ENCODE results near the gene ADCYAP1. TPM values are rescaled to one million over a fixed set of nuclear protein-coding genes. Genes with fewer than 3 reads are reported as not detected.
A peak's percentile ranks its signal among the peaks of the same experiment; 100 is the strongest.

Gene ADCYAP1
- polyA plus RNA-seq, 1 of the 3 experiments (the other 2 are of a cell fraction): not detected

- TF ChIP-seq USF1 (IDR thresholded peaks at IDR 0.05; ENCODE audit: borderline replicate concordance, low read depth) (no peak), MEF2A (IDR thresholded peaks at IDR 0.05; ENCODE audit: borderline replicate concordance, low read depth) (no peak), CHD2 (IDR thresholded peaks at IDR 0.05; ENCODE audit: low read length, partially characterized antibody) (no peak)
Observed at GRCh38 chr18:905307-905947, 756 bp downstream of the ADCYAP1 start (continued).

- no peaks in the 10 kb centered on the region for H3F3A ChIP-seq (replicated peaks; ENCODE audit: insufficient read depth)
- no peaks in the 10 kb centered on the region for H4K20me1 ChIP-seq (ENCODE audit: insufficient read depth)
- no peaks in the 10 kb centered on the region for H3K4me1 ChIP-seq (ENCODE audit: control insufficient read depth in 1 of 2, insufficient read depth in 2 of 2, low read depth in 1 of 2, low read length in 1 of 2)
- H3K9me3 ChIP-seq: no peaks in the 10 kb centered on the region
- POLR2A ChIA-PET: no interaction called here
- CTCF ChIA-PET: no interaction called here
- DNase-seq: peak; percentile 27
- H3K4me2 ChIP-seq: no peak overlapping the region
- H3K79me2 ChIP-seq (ENCODE audit: insufficient read depth): no peaks in the 10 kb centered on the region
- H3K27me3 ChIP-seq (ENCODE audit: insufficient read depth): peaks cover 81% of the 10 kb centered on the region
- no peak overlapping the region for H3K27ac ChIP-seq (ENCODE audit: low read depth in 2 of 2, low read length in 1 of 2)
- no peaks in the 10 kb centered on the region for H3K36me3 ChIP-seq (replicated peaks in 1 of 2; ENCODE audit: control insufficient read depth in 1 of 2, insufficient read depth in 2 of 2, low read length in 1 of 2)
- WGBS (ENCODE audit: low lambda C conversion rate): 5% methylated on average over 11 of the region's 26 CpGs
- no peak overlapping the region for H3K9ac ChIP-seq
- no peak for TF ChIP-seq IRF3 (IDR thresholded peaks at IDR 0.05; ENCODE audit: low read depth, low read length)
- no peak for TF ChIP-seq ELF1 (IDR thresholded peaks at IDR 0.05)
- no peak for TF ChIP-seq TAF1 (IDR thresholded peaks at IDR 0.05; ENCODE audit: borderline replicate concordance, low read depth, low read length)
- no peak for TF ChIP-seq MAX (IDR thresholded peaks at IDR 0.05; ENCODE audit: low read depth)
- TF ChIP-seq SIN3A (IDR thresholded peaks at IDR 0.05; ENCODE audit: borderline replicate concordance, low read depth, low read length): no peak
- TF ChIP-seq RCOR1 (IDR thresholded peaks at IDR 0.05; ENCODE audit: low read length): no peak
- TF ChIP-seq FOXM1 (IDR thresholded peaks at IDR 0.05; ENCODE audit: low read depth): no peak
- no peak for TF ChIP-seq EZH2phosphoT487 (IDR thresholded peaks at IDR 0.05; ENCODE audit: borderline replicate concordance, low read depth)
- TF ChIP-seq NRF1 (IDR thresholded peaks at IDR 0.05; ENCODE audit: low read depth, low read length): no peak
- no peak for TF ChIP-seq GATA2 (CRISPR knock-in tag; IDR thresholded peaks at IDR 0.05)
- TF ChIP-seq REST (IDR thresholded peaks at IDR 0.05; ENCODE audit: low read depth, low read length): no peak
- no peak for TF ChIP-seq GABPA (IDR thresholded peaks at IDR 0.05; ENCODE audit: low read depth)
- TF ChIP-seq CHD2 (IDR thresholded peaks at IDR 0.05; ENCODE audit: low read length, partially characterized antibody): no peak
- TF ChIP-seq MEF2A (IDR thresholded peaks at IDR 0.05; ENCODE audit: borderline replicate concordance, low read depth): no peak
- no peak for TF ChIP-seq POLR2AphosphoS5 (IDR thresholded peaks at IDR 0.05; ENCODE audit: low read depth, low read length)
- TF ChIP-seq TCF12 (IDR thresholded peaks at IDR 0.05): no peak
- TF ChIP-seq PBX3 (IDR thresholded peaks at IDR 0.05): no peak
- H3K4me3 ChIP-seq (ENCODE audit: low read depth in 2 of 2, low read length in 1 of 2): no peak overlapping the region
- no peaks in the 10 kb centered on the region for H3K9me2 ChIP-seq
- H2AFZ ChIP-seq (ENCODE audit: low read depth): no peak overlapping the region
Observed at GRCh38 chr18:905948-906415, 1.3 kb downstream of the ADCYAP1 start.

All from SK-N-SH (cell line).